ENCODE results near the gene SMPDL3A. TPM values are rescaled to one million over a fixed set of nuclear protein-coding genes. Genes with fewer than 3 reads are reported as not detected.

The SMPDL3A gene
- total and polyA plus RNA-seq, 2 of the 8 experiments (the other 6 are each of a cell fraction or from before 2014, with no cell fraction given) = 3.5 to 3.9 TPM

GRCh38 chr6:122808121-122808885, 19.2 kb downstream of the SMPDL3A start:
- H2BK20ac ChIP-seq (ENCODE audit: low read length) = no peak overlapping the region
- peaks cover 0 to 1% (median 0%) of the 10 kb centered on the region in 4 experiments; a peak in 1 of 7 replicates for H3K27me3 ChIP-seq (replicated peaks in 1 of 4; ENCODE audit: control insufficient read depth in 3 of 4, extremely low read depth in 1 of 4, insufficient read depth in 3 of 4, low read length in 3 of 4)
- ChIA-PET POLR2A (ENCODE audit: partially characterized antibody) (no interaction called here), CTCF (ENCODE audit: partially characterized antibody) (interaction anchor here (0.9 to 4.8 kb wide), 5 partner anchors 13 to 78 kb away, joined by 3 to 21 read pairs (median 5); partner anchors contain the start of gene SMPDL3A)
- no peaks in the 10 kb centered on the region for H4K20me1 ChIP-seq (replicated peaks in 1 of 2; ENCODE audit: control insufficient read depth in 1 of 2, insufficient read depth in 2 of 2, low read length in 2 of 2)
- no peak overlapping the region for H4K91ac ChIP-seq (replicated peaks; ENCODE audit: insufficient read length, low read length)
- no peaks in the 10 kb centered on the region for H3K79me2 ChIP-seq (ENCODE audit: control insufficient read depth in 1 of 2, insufficient read depth in 2 of 2, low read length in 2 of 2)
- FAIRE-seq (no peak), DNase-seq (ENCODE audit: low read depth in 1 of 2, low spot score in 2 of 2) (no peak)
- no peak overlapping the region for H3K9ac ChIP-seq (replicated peaks in 1 of 4; ENCODE audit: extremely low read depth in 1 of 4, low read depth in 3 of 4, low read length in 3 of 4)
- H2BK120ac ChIP-seq (replicated peaks; ENCODE audit: low read depth, low read length) = no peak overlapping the region
- no peaks in the 10 kb centered on the region for H3K79me1 ChIP-seq (ENCODE audit: low read depth, low read length)
- H2AK5ac ChIP-seq (ENCODE audit: low read depth, low read length) = no peak overlapping the region
- no peak overlapping the region for H3K4me2 ChIP-seq (ENCODE audit: insufficient read depth in 1 of 2, low read depth in 2 of 2, low read length in 2 of 2)
- no peak overlapping the region for H3K4ac ChIP-seq (replicated peaks; ENCODE audit: insufficient read length, low read depth, low read length)
- no peak overlapping the region for H2BK5ac ChIP-seq (ENCODE audit: low read depth, low read length)
- no peak overlapping the region for H3K27ac ChIP-seq (ENCODE audit: low read depth, low read length)
- H3K23me2 ChIP-seq (ENCODE audit: low read depth, low read length) = no peaks in the 10 kb centered on the region
- H2AFZ ChIP-seq (ENCODE audit: low read length) = no peak overlapping the region
- no peak overlapping the region for H3K4me3 ChIP-seq (ENCODE audit: extremely low read depth in 1 of 4, insufficient read depth in 2 of 4, low read depth in 3 of 4, low read length in 4 of 4)
- H2BK12ac ChIP-seq (ENCODE audit: low read depth, low read length) = no peak overlapping the region
- no peaks in the 10 kb centered on the region for H3K36me3 ChIP-seq (ENCODE audit: control insufficient read depth in 2 of 4, insufficient read depth in 4 of 4, low read length in 3 of 4)
- 86% methylated on average over 10 of the region's 10 CpGs; no CpG with 5 or more reads in 1 of the 2 experiments for WGBS, 2 experiments (ENCODE audit: extremely low coverage in 1 of 2, insufficient coverage in 1 of 2, insufficient read length in 1 of 2, insufficient replicate concordance in 2 of 2, low coverage in 1 of 2, low lambda C conversion rate in 2 of 2, missing lambda C conversion rate in 1 of 2)
- H4K8ac ChIP-seq (ENCODE audit: extremely low read depth, insufficient read depth, low read length) = no peak overlapping the region
- TF ChIP-seq SIN3A (conservative IDR thresholded peaks at IDR 0.05 in 1 of 2, IDR thresholded peaks at IDR 0.05 in 1 of 2; ENCODE audit: low read depth in 1 of 2, low read length in 2 of 2) (no peak), YY1 (IDR thresholded peaks at IDR 0.05; ENCODE audit: low read depth, low read length) (no peak)
- H3K23ac ChIP-seq (ENCODE audit: insufficient read length) = no peak overlapping the region
- no peak overlapping the region for H3K14ac ChIP-seq (ENCODE audit: insufficient read length)
- H3K56ac ChIP-seq (replicated peaks; ENCODE audit: insufficient read length, low read depth, low read length) = no peak overlapping the region
- H2BK15ac ChIP-seq (ENCODE audit: low read length) = no peak overlapping the region
- no peak overlapping the region for H4K5ac ChIP-seq (ENCODE audit: insufficient read length, low read depth, low read length)
- H3K9me3 ChIP-seq (ENCODE audit: insufficient read depth in 2 of 2, low read depth in 1 of 2, low read length in 1 of 2) = no peaks in the 10 kb centered on the region
- H3K4me1 ChIP-seq (replicated peaks in 1 of 4; ENCODE audit: control insufficient read depth in 3 of 4, insufficient read depth in 4 of 4, low read length in 3 of 4) = no peaks in the 10 kb centered on the region
- H3K18ac ChIP-seq (ENCODE audit: extremely low read depth, low read length) = no peak overlapping the region

All from H1 (cell line).